CD4-positive, alpha-beta T cell (primary cell): ENCODE results near the gene ANKRD40. TPM values are rescaled to one million over a fixed set of nuclear protein-coding genes. Genes with fewer than 3 reads are reported as not detected.

ENCODE experiments used
- ATAC-seq: fragments of 200-7000 bp; cut with Tn5 transposase; one replicate; pipeline ENCODE4 v1.10.0; 2022; ENCODE audit warnings: mild to moderate bottlenecking; ENCODE audit not compliant: poor library complexity
- CTCF ChIA-PET: fragments of 350-600 bp; sonication (Branson Sonifier 250); formaldehyde crosslinking; loops from one replicate; lab custom pipeline; 2021; ENCODE audit warnings: antibody characterized with exemption, inconsistent platforms; lab: Charles Lee
- POLR2A ChIA-PET: fragments of 350-600 bp; sonication (Branson Sonifier 250); formaldehyde crosslinking; loops from one replicate; lab custom pipeline; 2021; ENCODE audit warnings: antibody characterized with exemption, inconsistent platforms; lab: Charles Lee
- DNase-seq, 14 experiments: peaks; one replicate each; pipeline ENCODE4 v3.0.0-alpha.2; 2013 to 2020; ENCODE audit warnings: mixed read lengths in 2 of 14
- H3K27ac ChIP-seq, 2 donors: one replicate each; pipeline versions ENCODE4 v1.5.1 to v1.7.0; 2013; ENCODE audit warnings: low read length in 2 of 2, low read depth in 1 of 2, mild to moderate bottlenecking in 1 of 2
- H3K27me3 ChIP-seq, 2 experiments: 1 replicate in 1 of 2; 2 replicates in 1 of 2; pipeline versions ENCODE4 v1.6.1 to v1.7.0; 2013; ENCODE audit warnings: low read length in 2 of 2, control low read depth in 1 of 2, mild to moderate bottlenecking in 1 of 2, moderate library complexity in 1 of 2; ENCODE audit not compliant: insufficient read depth in 2 of 2, control insufficient read depth in 1 of 2
- H3K36me3 ChIP-seq: one replicate; pipeline ENCODE4 v1.6.1; 2013; ENCODE audit warnings: low read length, control low read depth; ENCODE audit not compliant: insufficient read depth
- H3K4me1 ChIP-seq: one replicate; pipeline ENCODE4 v1.6.1; 2013; ENCODE audit warnings: low read length, control low read depth; ENCODE audit not compliant: insufficient read depth
- H3K4me3 ChIP-seq: one replicate; pipeline ENCODE4 v1.5.1; 2013; ENCODE audit warnings: mild to moderate bottlenecking, low read length, moderate library complexity
- H3K9me3 ChIP-seq, 2 experiments: 1 replicate in 1 of 2; 2 replicates in 1 of 2; pipeline versions ENCODE4 v1.6.1 to v1.7.0; 2013; ENCODE audit warnings: low read length in 2 of 2, mild to moderate bottlenecking in 2 of 2, control low read depth in 1 of 2, moderate library complexity in 1 of 2; ENCODE audit not compliant: control insufficient read depth in 1 of 2, insufficient read depth in 1 of 2
- H3K27ac Mint-ChIP-seq: one replicate; pipeline ENCODE4 v1.8.0; 2020; ENCODE audit warnings: mixed read lengths
- H3K27me3 Mint-ChIP-seq: one replicate; pipeline ENCODE4 v1.8.0; 2021; ENCODE audit warnings: mixed read lengths
- H3K36me3 Mint-ChIP-seq: one replicate; pipeline ENCODE4 v1.8.0; 2021; ENCODE audit warnings: low read depth, mixed read lengths
- H3K4me1 Mint-ChIP-seq: one replicate; pipeline ENCODE4 v1.8.0; 2021; ENCODE audit warnings: low read depth, mixed read lengths
- H3K4me3 Mint-ChIP-seq: one replicate; pipeline ENCODE4 v1.8.0; 2020; ENCODE audit warnings: mild to moderate bottlenecking, mixed read lengths
- H3K9me3 Mint-ChIP-seq: one replicate; pipeline ENCODE4 v1.8.0; 2020; ENCODE audit warnings: mixed read lengths
- CTCF ChIP-seq: fragments of 200-600 bp; IDR thresholded peaks from one replicate; pipeline ENCODE4 v1.8.0; 2022; ENCODE audit warnings: antibody characterized with exemption, mild to moderate bottlenecking
- intact Hi-C, 2 experiments: fragments of 100-400 bp; cut with DNase I in 1 of 2; cut with micrococcal nuclease in 1 of 2; formaldehyde crosslinking; loops; one replicate each; pipeline versions ENCODE4 v1.15.1 to v1.9.0; 2023 to 2025; cut with DNase I, micrococcal nuclease
- total RNA-seq, 174 experiments: library from RNA in 2 of 174; stranded (reverse) in 2 of 174; gene quantifications; one replicate each; pipeline ENCODE4 v1.2.3 and lab custom pipeline; 2021 to 2026

Gene ANKRD40
- total RNA-seq, 2 experiments from 2014 or later, result 22.8 to 24.0 TPM

DNA sequence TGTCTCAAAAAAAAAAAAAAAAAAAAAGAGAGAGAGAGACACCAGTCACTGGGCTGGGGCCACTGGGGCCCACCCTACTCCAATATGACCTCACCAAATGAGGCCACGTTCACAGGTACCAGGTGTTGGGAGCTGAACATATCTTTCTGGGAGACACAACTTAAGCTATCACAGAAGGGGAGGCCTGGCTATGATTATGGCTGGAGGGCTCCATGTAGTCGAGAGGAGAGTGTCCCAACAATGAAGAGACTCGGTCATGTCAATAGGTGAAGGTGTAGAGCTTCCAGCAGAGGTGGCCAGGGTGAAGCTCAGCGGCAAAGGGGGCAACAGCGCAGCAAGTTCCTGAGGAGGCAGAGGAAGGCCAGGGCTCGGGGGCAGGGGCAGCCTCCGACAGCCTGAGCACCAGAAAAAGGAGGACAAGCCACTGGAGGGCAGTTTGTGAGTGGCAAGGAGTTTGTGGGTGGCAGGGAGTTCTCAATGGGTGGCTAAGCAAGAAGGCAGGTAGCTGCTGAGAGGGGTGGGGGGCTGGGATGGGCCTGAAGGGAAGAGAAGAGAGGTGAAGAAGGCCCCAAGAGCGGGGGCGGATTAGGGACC is 45.0 kb downstream of the ANKRD40 start:
- DNase-seq (no peak), ATAC-seq (no peak)
- Mint-ChIP-seq H3K4me3 (no peak overlapping the region), H3K27me3 (no peaks in the 10 kb centered on the region), H3K4me1 (no peaks in the 10 kb centered on the region), H3K27ac (no peak overlapping the region), H3K9me3 (no peaks in the 10 kb centered on the region), H3K36me3 (no peaks in the 10 kb centered on the region)
- Histone ChIP-seq H3K27ac (no peak overlapping the region), H3K27me3 (no peaks in the 10 kb centered on the region), H3K9me3 (no peaks in the 10 kb centered on the region), H3K36me3 (no peaks in the 10 kb centered on the region), H3K4me1 (peaks cover 15% of the 10 kb centered on the region), H3K4me3 (no peak overlapping the region)
- ChIA-PET POLR2A (no interaction called here), CTCF (no interaction called here)
- TF ChIP-seq CTCF, result no peak
- intact Hi-C loops, result no loop called here

- H3K27me3 Mint-ChIP-seq, result no peaks in the 10 kb centered on the region
- Histone ChIP-seq H3K27ac (no peak overlapping the region), H3K27me3 (no peaks in the 10 kb centered on the region), H3K4me3 (no peak overlapping the region), H3K9me3 (no peaks in the 10 kb centered on the region), H3K4me1 (peaks cover 15% of the 10 kb centered on the region), H3K36me3 (no peaks in the 10 kb centered on the region)
- H3K36me3 Mint-ChIP-seq, result no peaks in the 10 kb centered on the region
- H3K4me1 Mint-ChIP-seq, result no peaks in the 10 kb centered on the region
- no peak overlapping the region for H3K4me3 Mint-ChIP-seq
- H3K27ac Mint-ChIP-seq, result no peak overlapping the region
- no peaks in the 10 kb centered on the region for H3K9me3 Mint-ChIP-seq
- no peak for ATAC-seq
- ChIA-PET CTCF (no interaction called here), POLR2A (no interaction called here)
- no peak for TF ChIP-seq CTCF
- intact Hi-C loops, result no loop called here
- peak in 3 of 14 experiments; percentile 21 to 59 (median 55) for DNase-seq
Measured at GRCh38 chr17:50661795-50662391, 45.8 kb downstream of the ANKRD40 start.

DNA sequence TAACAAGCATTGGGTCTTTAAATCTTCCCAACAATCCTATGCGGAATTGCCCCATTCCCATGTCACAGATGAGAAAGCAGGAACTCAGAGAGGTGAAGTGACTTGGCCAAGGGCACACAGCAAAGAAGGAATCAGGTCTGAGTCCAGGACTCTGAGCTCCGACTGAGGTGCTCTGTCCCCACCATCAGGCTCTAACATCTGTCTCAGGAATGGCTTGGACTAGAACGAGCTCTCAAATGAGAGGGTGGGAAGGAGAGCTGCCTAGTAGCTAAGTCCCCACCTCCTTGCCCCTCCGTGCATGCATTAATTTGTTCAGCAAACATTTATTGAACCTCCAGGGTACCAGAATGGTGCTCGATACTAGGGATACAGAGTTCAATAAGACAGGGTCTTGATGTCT is 46.4 kb downstream of the ANKRD40 start:
- H3K36me3 ChIP-seq, result no peaks in the 10 kb centered on the region
- ATAC-seq (no peak), DNase-seq (no peak)
- H3K4me1 ChIP-seq, result peaks cover 15% of the 10 kb centered on the region
- no peaks in the 10 kb centered on the region for H3K27me3 ChIP-seq
- Mint-ChIP-seq H3K4me3 (no peak overlapping the region), H3K4me1 (no peaks in the 10 kb centered on the region), H3K36me3 (no peaks in the 10 kb centered on the region), H3K9me3 (no peaks in the 10 kb centered on the region), H3K27ac (no peak overlapping the region), H3K27me3 (no peaks in the 10 kb centered on the region)
- no peak overlapping the region for H3K4me3 ChIP-seq
- POLR2A ChIA-PET, result no interaction called here
- TF ChIP-seq CTCF, result no peak
- H3K27ac ChIP-seq, result no peak overlapping the region
- CTCF ChIA-PET, result no interaction called here
- intact Hi-C loops, result no loop called here
- H3K9me3 ChIP-seq, result no peaks in the 10 kb centered on the region
